Measurements from ENCODE around the gene EIF6.

Gene EIF6

GRCh38 chr20:35290887-35291417, 6.4 kb upstream of the EIF6 start:
- TF ChIP-seq CTCF (IDR thresholded peaks at IDR 0.05; ENCODE audit: low read depth, low read length, missing control alignments): no peak
- DNase-seq (ENCODE audit: low read depth): no peak
- no peak overlapping the region for H3K4me3 ChIP-seq (ENCODE audit: low read depth, low read length)
- in situ Hi-C loops (cut with HindIII; ENCODE audit: low sequenced_read_pairs): no loop called here

- no peak for TF ChIP-seq CTCF (IDR thresholded peaks at IDR 0.05; ENCODE audit: low read depth, low read length, missing control alignments)
- in situ Hi-C loops (cut with HindIII; ENCODE audit: low sequenced_read_pairs): no loop called here
- no peak for DNase-seq (ENCODE audit: low read depth)
- H3K4me3 ChIP-seq (ENCODE audit: low read depth, low read length): no peak overlapping the region
These were observed 5.8 kb upstream of the EIF6 start for GRCh38 chr20:35290186-35290886.

GRCh38 chr20:35288325-35289060, 3.9 kb upstream of the EIF6 start:
- H3K4me3 ChIP-seq (ENCODE audit: low read depth, low read length): no peak overlapping the region
- in situ Hi-C loops (cut with HindIII; ENCODE audit: low sequenced_read_pairs): no loop called here
- TF ChIP-seq CTCF (IDR thresholded peaks at IDR 0.05; ENCODE audit: low read depth, low read length, missing control alignments): no peak
- no peak for DNase-seq (ENCODE audit: low read depth)

GRCh38 chr20:35287509-35288324, 3.1 kb upstream of the EIF6 start:
- in situ Hi-C loops (cut with HindIII; ENCODE audit: low sequenced_read_pairs): no loop called here
- no peak for DNase-seq (ENCODE audit: low read depth)
- no peak overlapping the region for H3K4me3 ChIP-seq (ENCODE audit: low read depth, low read length)
- TF ChIP-seq CTCF (IDR thresholded peaks at IDR 0.05; ENCODE audit: low read depth, low read length, missing control alignments): no peak

- DNase-seq (ENCODE audit: low read depth): no peak
- H3K4me3 ChIP-seq (ENCODE audit: low read depth, low read length): no peak overlapping the region
- TF ChIP-seq CTCF (IDR thresholded peaks at IDR 0.05; ENCODE audit: low read depth, low read length, missing control alignments): no peak
- in situ Hi-C loops (cut with HindIII; ENCODE audit: low sequenced_read_pairs): no loop called here
These were observed 2.4 kb upstream of the EIF6 start for GRCh38 chr20:35286899-35287508.

Data from astrocyte of the cerebellum (primary cell).